Aortic smooth muscle cell (primary cell): ENCODE results near the gene SEC24D. TPM values are rescaled to one million over a fixed set of nuclear protein-coding genes. Genes with fewer than 3 reads are reported as not detected.

Source experiments
- total RNA-seq: library from RNA; depleted of rRNA; stranded (reverse); fragments of >200 nt; gene quantifications from 2 replicates; pipeline ENCODE4 v1.2.3, GENCODE V29; 2014

The SEC24D gene
- total RNA-seq = 78.9 and 102 TPM in 2 replicates

GRCh38 chr4:118835571-118836300 lies at the start of gene SEC24D:
SEC24D (minus strand) TSS chr4:118836126; CDS start chr4:118833696, 2,430 bp downstream.

GRCh38 chr4:118684873-118685811 lies 150.8 kb downstream of the SEC24D start, which contains the start of gene METTL14:
METTL14 (plus strand) TSS chr4:118685392; CDS start chr4:118685535, 143 bp downstream.

Other genes with a start within 250 kb of the SEC24D start
- 16.5 and 21.3 TPM in 2 replicates for gene METTL14, start 150.7 kb downstream of the SEC24D start, total RNA-seq
- 1.6 and 2.4 TPM in 2 replicates for gene SYNPO2, start 52.7 kb upstream of the SEC24D start, total RNA-seq